ENCODE measurements around the gene DNAH6. TPM values are rescaled to one million over a fixed set of nuclear protein-coding genes. Genes with fewer than 3 reads are reported as not detected.
"Not testable (repeated sequence)": the region's sequence is repeated elsewhere in the genome, so short reads cannot be mapped to it uniquely, and the experiment has no call there.

The DNAH6 gene
- total RNA-seq, 2 experiments from 2014 or later: 0.83 to 1.0 TPM

DNA sequence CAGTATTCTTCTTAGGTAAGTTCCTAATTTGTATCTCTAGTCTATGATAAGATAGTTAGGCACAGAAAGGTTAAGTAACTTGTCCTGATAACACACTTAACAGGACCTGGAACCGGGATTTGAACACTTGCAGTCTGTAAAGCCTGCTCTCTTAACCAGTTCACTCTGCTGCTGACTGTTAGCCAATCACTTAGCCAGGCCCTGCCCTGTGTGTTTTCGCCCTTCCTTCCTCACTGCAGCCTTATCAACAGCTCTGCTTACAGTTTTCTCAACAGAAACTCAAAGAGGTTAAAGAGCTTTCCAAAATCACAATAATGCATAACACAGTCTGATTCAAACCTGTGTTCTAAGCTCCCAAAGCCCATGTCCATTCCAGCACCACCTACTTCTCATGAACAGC is 212.9 kb downstream of the DNAH6 start:
- Mint-ChIP-seq H3K36me3 (peaks cover 10% of the 10 kb centered on the region), H3K27ac (no peak overlapping the region), H3K27me3 (no peaks in the 10 kb centered on the region), H3K4me1 (peaks cover 11% of the 10 kb centered on the region), H3K4me3 (no peak overlapping the region), H3K9me3 (peaks cover 13% of the 10 kb centered on the region)
- ATAC-seq (ENCODE audit: low read depth) (no peak), DNase-seq (no peak)
- POLR2A ChIA-PET: interaction anchor here (0.9 kb wide), 1 partner anchor 12 kb away, joined by 3 read pairs; no protein-coding TSS in a partner anchor

DNA sequence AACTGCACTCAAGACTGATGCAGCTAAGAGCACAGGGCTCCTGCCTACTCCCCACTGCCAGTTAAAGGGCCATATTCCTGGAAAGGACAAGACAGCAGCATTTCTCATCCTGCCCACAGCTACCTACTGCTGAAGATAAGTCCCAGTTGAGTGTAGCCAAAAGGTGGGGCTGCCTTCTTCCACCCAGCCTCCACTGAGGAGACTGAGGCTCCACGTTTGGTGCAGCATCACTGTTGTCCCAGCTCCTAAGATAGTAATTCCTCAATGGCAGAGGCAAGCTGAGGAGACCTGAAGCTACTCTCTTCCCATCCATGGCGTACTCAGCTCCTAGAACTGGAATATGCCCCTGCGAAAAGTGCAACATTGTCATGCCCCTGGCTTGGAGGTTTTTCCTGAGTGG is 214.9 kb downstream of the DNAH6 start:
- POLR2A ChIA-PET: no interaction called here
- H3K4me3 Mint-ChIP-seq: no peak overlapping the region
- no peak for ATAC-seq (ENCODE audit: low read depth)
- H3K9me3 Mint-ChIP-seq: peaks cover 13% of the 10 kb centered on the region
- DNase-seq: no peak
- H3K27ac Mint-ChIP-seq: no peak overlapping the region
- no peaks in the 10 kb centered on the region for H3K27me3 Mint-ChIP-seq
- H3K4me1 Mint-ChIP-seq: peaks cover 9% of the 10 kb centered on the region
- H3K36me3 Mint-ChIP-seq: peaks cover 7% of the 10 kb centered on the region

DNA sequence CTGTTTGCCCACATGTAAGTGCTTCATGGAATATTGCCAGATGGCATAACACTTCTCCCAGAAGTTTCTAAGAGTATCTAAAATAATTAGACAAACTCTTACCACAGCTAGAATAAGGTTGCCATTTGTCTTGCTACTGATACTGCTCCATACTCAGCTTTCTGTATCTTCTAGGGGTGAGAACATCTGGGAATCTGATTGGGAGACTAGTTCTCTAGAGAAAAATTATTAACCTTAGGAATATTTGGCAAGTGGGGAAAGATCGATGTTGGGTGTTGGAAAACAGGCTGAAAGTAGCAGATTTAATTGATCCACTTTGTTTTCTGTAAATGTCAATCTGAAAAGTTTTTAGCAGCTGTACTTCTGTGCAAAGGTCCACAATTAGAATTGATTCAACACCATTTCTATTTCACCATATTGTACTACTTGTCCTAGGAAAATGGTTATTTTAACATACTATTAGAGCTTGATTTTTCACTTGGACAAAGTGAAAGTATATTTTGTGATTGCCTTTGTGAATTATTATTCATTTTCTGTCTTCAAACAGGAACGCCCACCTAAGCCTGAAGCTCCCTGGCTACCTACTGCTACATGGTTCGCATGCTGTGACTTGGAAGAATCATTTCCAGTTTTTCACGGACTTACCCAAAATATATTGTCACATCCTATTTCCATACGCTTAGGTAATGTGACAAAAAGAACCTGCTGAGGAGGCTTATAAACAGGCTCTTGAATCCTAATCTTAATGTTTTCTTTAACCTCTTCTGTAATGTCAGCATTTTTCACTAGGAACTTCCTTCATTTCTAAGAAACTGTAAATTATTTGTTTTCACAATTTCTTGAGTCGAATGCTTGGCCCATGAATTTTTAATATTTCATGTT is 216.8 kb downstream of the DNAH6 start:
- Mint-ChIP-seq H3K4me1 (peaks cover 9% of the 10 kb centered on the region), H3K27me3 (no peaks in the 10 kb centered on the region), H3K36me3 (peaks cover 14% of the 10 kb centered on the region), H3K9me3 (peaks cover 17% of the 10 kb centered on the region), H3K4me3 (no peak overlapping the region), H3K27ac (no peak overlapping the region)
- DNase-seq: no peak
- POLR2A ChIA-PET: no interaction called here
- no peak for ATAC-seq (ENCODE audit: low read depth)

DNA sequence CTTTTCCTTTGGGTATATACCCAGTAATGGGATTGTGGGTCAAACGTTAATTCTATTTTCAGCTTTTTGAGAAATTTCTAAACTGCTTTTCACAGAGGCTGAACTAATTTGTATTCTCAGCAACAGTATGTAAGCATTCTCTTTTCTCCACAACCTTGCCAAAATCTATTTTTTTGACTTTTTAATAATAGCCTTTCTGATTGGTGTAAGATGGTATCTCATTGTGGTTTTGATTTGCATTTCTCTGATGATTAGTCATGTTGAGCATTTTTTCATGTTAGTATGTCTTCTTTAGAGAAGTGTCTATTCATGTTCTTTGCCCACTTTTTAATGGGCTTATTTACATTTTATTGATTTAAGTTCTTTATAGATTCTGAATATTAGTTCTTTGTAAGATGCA is 219.1 kb downstream of the DNAH6 start:
- peaks cover 24% of the 10 kb centered on the region for H3K36me3 Mint-ChIP-seq
- peaks cover 22% of the 10 kb centered on the region for H3K9me3 Mint-ChIP-seq
- ATAC-seq (ENCODE audit: low read depth) (no peak), DNase-seq (no peak)
- no peaks in the 10 kb centered on the region for H3K27me3 Mint-ChIP-seq
- peaks cover 9% of the 10 kb centered on the region for H3K4me1 Mint-ChIP-seq
- no peak overlapping the region for H3K4me3 Mint-ChIP-seq
- no peak overlapping the region for H3K27ac Mint-ChIP-seq
- POLR2A ChIA-PET: no interaction called here

DNA sequence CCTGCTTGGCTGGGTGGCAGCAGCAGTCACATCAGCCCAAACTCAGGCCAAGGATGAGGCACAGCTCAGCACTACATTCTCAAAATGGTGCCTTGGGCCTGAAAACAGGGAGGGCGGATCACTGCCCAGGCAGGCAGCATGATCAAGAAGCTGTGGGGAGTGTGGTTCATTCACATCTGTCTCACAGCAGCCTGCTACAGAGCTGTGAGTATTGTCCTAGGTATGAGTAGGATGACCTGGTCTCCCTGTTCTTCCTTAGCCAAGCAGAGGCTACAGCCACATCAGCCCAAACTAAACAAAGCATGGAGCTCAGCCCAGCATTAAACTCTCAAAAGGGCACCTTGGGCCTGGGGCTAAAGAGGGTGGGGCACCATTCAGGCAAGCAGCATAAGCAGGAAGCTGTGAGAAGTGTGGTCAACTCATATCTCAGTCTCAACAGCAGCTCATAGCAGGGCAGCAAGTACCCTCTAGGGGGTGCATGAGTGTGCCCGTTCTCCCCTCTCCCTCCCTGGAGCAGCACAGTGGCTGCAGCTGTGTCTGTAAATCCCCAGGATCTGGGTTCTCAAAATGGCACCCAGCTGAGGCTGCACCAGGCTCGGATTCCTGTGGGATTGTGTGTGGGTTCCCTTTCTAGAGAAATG is 225.0 kb downstream of the DNAH6 start:
- peak overlapping the region; percentile 74 for H3K27ac Mint-ChIP-seq
- H3K9me3 Mint-ChIP-seq: peaks cover 23% of the 10 kb centered on the region
- H3K36me3 Mint-ChIP-seq: peaks cover 28% of the 10 kb centered on the region
- POLR2A ChIA-PET: interaction anchor here (0.5 to 1.7 kb wide), 12 partner anchors 9 to 164 kb away, joined by 3 to 7 read pairs (median 4); partner anchors contain the start of genes TMSB10 and TRABD2A
- DNase-seq (peak; percentile 58), ATAC-seq (ENCODE audit: low read depth) (peak; percentile 100)
- no peaks in the 10 kb centered on the region for H3K27me3 Mint-ChIP-seq
- H3K4me1 Mint-ChIP-seq: peaks cover 9% of the 10 kb centered on the region
- H3K4me3 Mint-ChIP-seq: no peak overlapping the region

DNA sequence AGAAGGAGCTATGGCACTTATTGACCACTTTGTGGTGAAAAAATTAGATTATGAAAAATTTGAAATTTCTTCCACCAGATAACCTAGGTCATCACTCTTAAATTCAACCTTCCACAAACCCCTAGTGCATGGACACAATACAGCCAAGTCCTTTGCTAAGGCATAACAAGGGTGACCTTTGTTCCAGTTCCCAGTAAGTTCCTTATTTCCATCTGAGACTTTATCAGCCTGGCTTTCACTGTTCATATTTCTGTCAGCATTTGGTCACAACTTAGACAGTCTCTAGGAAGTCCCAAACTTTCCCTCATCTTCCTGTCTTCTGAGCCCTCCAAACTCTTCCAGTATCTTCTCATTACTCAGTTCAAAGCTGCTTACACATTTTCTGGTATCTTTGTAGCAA is 232.0 kb downstream of the DNAH6 start:
- Mint-ChIP-seq H3K27ac (no peak overlapping the region), H3K4me1 (no peaks in the 10 kb centered on the region), H3K9me3 (peaks cover 5% of the 10 kb centered on the region), H3K27me3 (peaks cover 2% of the 10 kb centered on the region), H3K4me3 (no peak overlapping the region), H3K36me3 (peaks cover 6% of the 10 kb centered on the region)
- no peak for DNase-seq
- no peak for ATAC-seq (ENCODE audit: low read depth)
- POLR2A ChIA-PET: no interaction called here

DNA sequence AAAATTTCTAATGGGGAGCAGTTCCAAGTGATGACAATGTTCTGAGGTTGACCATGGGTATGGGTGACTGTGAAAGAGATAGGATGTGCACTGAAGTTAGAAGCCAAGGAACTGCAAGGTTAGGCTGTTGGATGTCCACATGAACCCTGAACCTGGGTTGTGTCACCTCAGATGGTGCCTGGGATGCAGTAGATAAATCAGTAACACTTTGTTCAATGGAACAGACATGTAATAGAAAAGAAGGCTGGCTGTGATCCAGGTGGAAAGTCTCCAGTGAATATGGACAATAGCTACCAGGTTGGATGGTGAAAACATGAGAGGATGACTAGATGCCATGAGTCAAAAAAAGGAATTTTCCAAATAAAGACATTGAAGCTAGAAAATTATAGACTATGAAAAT is 233.1 kb downstream of the DNAH6 start:
- Mint-ChIP-seq H3K36me3 (peaks cover 6% of the 10 kb centered on the region), H3K9me3 (peaks cover 5% of the 10 kb centered on the region), H3K4me3 (no peak overlapping the region), H3K4me1 (no peaks in the 10 kb centered on the region), H3K27me3 (peaks cover 2% of the 10 kb centered on the region), H3K27ac (no peak overlapping the region)
- ATAC-seq (ENCODE audit: low read depth): no peak
- DNase-seq: no peak
- POLR2A ChIA-PET: interaction anchor here (0.7 to 1.3 kb wide), 2 partner anchors 8 to 29 kb away, joined by 4 to 5 read pairs; no protein-coding TSS in a partner anchor

DNA sequence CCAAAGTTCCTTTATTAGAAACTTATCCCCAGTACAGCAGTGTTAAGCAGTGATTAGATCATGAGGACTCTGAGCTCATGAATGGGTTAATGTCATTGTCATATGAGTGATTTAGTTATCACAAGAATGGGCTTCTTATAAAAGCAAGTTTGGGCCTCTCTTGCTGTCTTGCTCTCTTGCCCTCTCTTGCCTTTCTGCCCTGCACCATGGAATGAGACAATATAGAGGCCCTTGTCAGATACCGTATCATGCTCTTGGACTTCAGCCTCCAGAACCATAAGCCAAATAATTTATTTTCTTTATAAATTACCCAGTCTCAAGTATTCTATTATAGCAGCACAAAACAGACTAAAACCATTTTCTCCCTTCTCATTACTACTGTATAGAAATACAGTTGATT is 238.8 kb downstream of the DNAH6 start:
- H3K9me3 Mint-ChIP-seq: peaks cover 8% of the 10 kb centered on the region
- H3K4me1 Mint-ChIP-seq: no peaks in the 10 kb centered on the region
- POLR2A ChIA-PET: interaction anchor here (0.6 kb wide), 1 partner anchor 10 kb away, joined by 4 read pairs; no protein-coding TSS in a partner anchor
- peaks cover 2% of the 10 kb centered on the region for H3K27me3 Mint-ChIP-seq
- no peak for DNase-seq
- ATAC-seq (ENCODE audit: low read depth): no peak
- peaks cover 3% of the 10 kb centered on the region for H3K36me3 Mint-ChIP-seq
- no peak overlapping the region for H3K4me3 Mint-ChIP-seq
- no peak overlapping the region for H3K27ac Mint-ChIP-seq

DNA sequence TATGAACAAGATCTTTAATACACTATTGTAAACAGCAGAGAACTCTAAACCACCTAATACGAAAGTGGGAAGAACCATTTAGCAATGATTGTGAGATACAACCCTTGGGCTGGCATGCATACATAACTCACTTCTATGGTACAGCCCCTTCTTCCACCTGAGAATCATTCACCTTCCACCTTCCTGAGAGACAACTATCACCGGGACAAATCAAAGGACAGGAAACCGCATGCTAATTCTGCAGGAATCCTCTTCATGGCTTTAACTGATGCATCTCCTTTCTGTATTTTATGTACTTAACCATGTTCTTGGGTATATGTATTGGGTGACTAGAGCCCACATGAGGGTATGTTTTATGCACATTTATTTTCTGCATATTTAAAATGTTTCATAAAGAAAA is 241.3 kb downstream of the DNAH6 start:
- Mint-ChIP-seq H3K27ac (no peak overlapping the region), H3K27me3 (no peaks in the 10 kb centered on the region), H3K36me3 (peaks cover 6% of the 10 kb centered on the region), H3K4me1 (peaks cover 3% of the 10 kb centered on the region), H3K4me3 (no peak overlapping the region), H3K9me3 (peaks cover 9% of the 10 kb centered on the region)
- POLR2A ChIA-PET: no interaction called here
- ATAC-seq (ENCODE audit: low read depth) (no peak), DNase-seq (no peak)

DNA sequence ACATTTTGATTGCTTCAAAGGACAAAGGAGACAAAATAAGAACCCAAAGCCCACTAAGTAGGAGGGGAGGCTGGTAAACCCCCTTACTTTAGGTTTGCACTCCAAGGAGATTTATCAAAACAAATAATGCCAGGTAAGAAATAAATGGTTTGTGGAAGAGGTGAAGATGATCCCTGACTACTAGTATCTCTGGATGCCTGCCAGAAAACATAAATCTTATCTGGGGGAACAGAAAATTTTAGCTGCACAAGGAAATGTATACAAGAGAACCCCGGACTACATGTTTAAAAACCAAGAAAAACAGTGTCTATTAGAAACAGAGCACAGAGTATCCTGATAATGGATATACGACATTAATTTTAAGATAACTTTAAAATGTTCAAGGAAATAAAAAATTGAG is 250.5 kb downstream of the DNAH6 start:
- Mint-ChIP-seq H3K27me3 (no peaks in the 10 kb centered on the region), H3K27ac (no peak overlapping the region), H3K4me1 (peaks cover 3% of the 10 kb centered on the region), H3K9me3 (peaks cover 19% of the 10 kb centered on the region), H3K4me3 (no peak overlapping the region), H3K36me3 (peaks cover 21% of the 10 kb centered on the region)
- DNase-seq: no peak
- POLR2A ChIA-PET: no interaction called here
- ATAC-seq (ENCODE audit: low read depth): no peak

DNA sequence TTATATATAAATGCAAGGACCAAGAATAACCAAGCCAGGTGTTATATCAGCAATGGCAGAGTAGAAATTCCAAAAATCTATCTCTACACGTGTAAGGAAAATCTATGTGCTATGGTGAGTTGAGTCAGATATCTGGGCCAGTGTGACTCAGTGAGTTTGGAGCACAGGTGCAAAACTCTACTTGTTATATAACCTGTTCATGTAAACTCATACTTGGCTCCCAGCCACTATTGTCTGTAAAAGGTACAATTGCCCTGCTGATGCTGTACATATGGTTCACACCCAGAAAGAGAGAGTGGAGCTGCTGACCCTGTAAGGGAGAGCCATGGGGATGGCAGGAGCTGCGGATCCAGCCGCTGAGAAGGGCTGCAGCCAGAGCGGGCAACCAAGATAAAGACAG is 252.5 kb downstream of the DNAH6 start:
- Mint-ChIP-seq H3K9me3 (peaks cover 20% of the 10 kb centered on the region), H3K36me3 (peaks cover 23% of the 10 kb centered on the region), H3K4me1 (no peaks in the 10 kb centered on the region), H3K27me3 (no peaks in the 10 kb centered on the region), H3K4me3 (no peak overlapping the region), H3K27ac (no peak overlapping the region)
- POLR2A ChIA-PET: no interaction called here
- ATAC-seq (ENCODE audit: low read depth) (no peak), DNase-seq (no peak)

DNA sequence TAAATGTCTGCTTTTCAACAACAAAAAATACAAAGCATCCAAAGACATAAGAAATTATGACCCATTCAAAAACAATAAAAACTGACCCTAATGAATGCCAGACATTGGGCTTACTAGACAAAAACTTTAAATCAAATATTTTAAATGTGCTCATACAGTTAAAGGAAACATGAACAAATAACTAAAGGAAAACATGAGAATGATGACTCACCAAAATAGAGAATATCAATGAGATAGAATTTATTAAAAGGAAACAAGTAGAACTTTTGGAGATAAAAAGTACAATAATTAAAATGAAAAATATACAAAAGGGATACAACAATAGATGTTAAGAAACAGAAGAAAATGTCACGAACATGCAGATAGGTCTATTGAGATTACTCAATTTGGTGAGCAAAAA is 254.0 kb downstream of the DNAH6 start:
- Mint-ChIP-seq H3K27me3 (no peaks in the 10 kb centered on the region), H3K27ac (no peak overlapping the region), H3K4me3 (no peak overlapping the region), H3K36me3 (peaks cover 32% of the 10 kb centered on the region), H3K4me1 (no peaks in the 10 kb centered on the region), H3K9me3 (peaks cover 27% of the 10 kb centered on the region)
- POLR2A ChIA-PET: no interaction called here
- ATAC-seq (ENCODE audit: low read depth) (no peak), DNase-seq (no peak)

DNA sequence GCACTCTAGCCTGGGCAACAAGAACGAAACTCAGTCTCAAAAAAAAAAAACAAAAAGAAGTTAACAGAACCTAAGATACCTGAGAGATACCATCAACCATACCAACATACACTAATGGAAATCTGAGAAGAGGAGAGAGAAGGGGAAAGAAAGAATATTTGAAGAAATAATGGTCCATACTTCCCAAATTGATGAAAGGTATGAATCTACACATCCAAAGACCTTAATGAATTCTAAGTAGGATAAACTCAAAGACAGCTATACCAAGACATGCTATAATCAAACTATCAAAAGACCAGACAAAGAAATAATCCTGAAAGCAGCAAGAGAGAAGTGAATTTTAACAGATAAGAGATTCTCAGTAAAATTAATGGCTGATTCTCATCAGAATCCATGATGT is 255.0 kb downstream of the DNAH6 start:
- Mint-ChIP-seq H3K36me3 (peaks cover 40% of the 10 kb centered on the region), H3K4me1 (no peaks in the 10 kb centered on the region), H3K9me3 (peaks cover 35% of the 10 kb centered on the region), H3K27me3 (no peaks in the 10 kb centered on the region), H3K4me3 (no peak overlapping the region), H3K27ac (no peak overlapping the region)
- POLR2A ChIA-PET: no interaction called here
- DNase-seq: no peak
- ATAC-seq (ENCODE audit: low read depth): no peak

DNA sequence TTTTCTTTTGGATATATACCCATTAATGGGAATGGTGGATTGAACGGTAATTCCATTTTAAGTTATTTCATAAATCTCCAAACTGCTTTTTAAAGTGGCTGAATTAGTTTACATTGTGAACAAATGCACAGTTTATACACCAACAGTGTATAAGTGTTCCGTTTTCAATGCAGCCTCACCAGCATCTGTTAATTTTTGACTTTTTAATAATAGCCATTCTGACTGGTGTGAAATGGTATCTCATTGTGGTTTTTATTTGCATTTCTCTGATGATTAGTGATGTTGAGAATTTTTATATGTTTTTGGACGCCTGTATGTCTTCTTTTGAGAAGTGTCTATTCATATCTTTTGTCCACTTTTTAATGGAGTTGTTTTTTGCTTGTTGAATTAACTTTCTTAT is 257.3 kb downstream of the DNAH6 start:
- H3K4me1 Mint-ChIP-seq; H3K27me3 Mint-ChIP-seq; DNase-seq; H3K4me3 Mint-ChIP-seq; ATAC-seq (ENCODE audit: low read depth); POLR2A ChIA-PET; H3K27ac Mint-ChIP-seq: not testable (repeated sequence)
- peaks cover 38% of the 10 kb centered on the region for H3K9me3 Mint-ChIP-seq
- H3K36me3 Mint-ChIP-seq: peaks cover 41% of the 10 kb centered on the region
